SK-N-SH (cell line): Measurements from ENCODE around the gene GSC. TPM values are rescaled to one million over a fixed set of nuclear protein-coding genes. Genes with fewer than 3 reads are reported as not detected.

ENCODE experiments used
- CTCF ChIA-PET: fragments of 300-600, 350-600 bp; formaldehyde crosslinking; extraction: SDS; loops from one replicate; lab custom pipeline; 2021; lab: Yijun Ruan, JAX
- POLR2A ChIA-PET: fragments of 350-600 bp; sonication (Branson Sonifier 250); formaldehyde crosslinking; extraction: SDS; loops from one replicate; lab custom pipeline; 2020; ENCODE audit warnings: antibody characterized with exemption, inconsistent platforms; lab: Yijun Ruan, JAX
- DNase-seq: peaks from one replicate; pipeline ENCODE4 v3.0.0; 2012
- H2AFZ ChIP-seq: fragments of 200-600 bp; sonication (generic); 2 replicates; pipeline ENCODE4 v1.8.1; 2016; ENCODE audit warnings: antibody characterized with exemption, mild to moderate bottlenecking, low read depth
- H3F3A ChIP-seq: fragments of 200-600 bp; sonication (generic); replicated peaks from 2 replicates; pipeline ENCODE3; 2016; ENCODE audit warnings: antibody characterized with exemption, mild to moderate bottlenecking; ENCODE audit not compliant: insufficient read depth
- H3K27ac ChIP-seq, 2 experiments: fragments of 200-500 bp in 1 of 2; fragments of 200-600 bp in 1 of 2; sonication (Bioruptor generic) in 1 of 2; sonication (generic), shearing (Covaris generic) in 1 of 2; 2 replicates each; pipeline versions ENCODE4 v1.5.1 to v1.6.1; 2014 to 2016; ENCODE audit warnings: low read depth in 2 of 2, inconsistent platforms in 1 of 2, low read length in 1 of 2, mild to moderate bottlenecking in 1 of 2, mixed read lengths in 1 of 2
- H3K27me3 ChIP-seq: fragments of 200-600 bp; sonication (generic), shearing (Covaris generic); 2 replicates; pipeline ENCODE4 v1.6.1; 2016; ENCODE audit warnings: mixed run types; ENCODE audit not compliant: insufficient read depth
- H3K36me3 ChIP-seq, 2 experiments: fragments of 200-500 bp in 1 of 2; fragments of 200-600 bp in 1 of 2; sonication (Bioruptor generic) in 1 of 2; sonication (generic) in 1 of 2; replicated peaks in 1 of 2; 2 replicates each; pipeline versions ENCODE3 to v1.5.1; 2014 to 2016; ENCODE audit warnings: low read length in 1 of 2, mild to moderate bottlenecking in 1 of 2; ENCODE audit not compliant: insufficient read depth in 2 of 2, control insufficient read depth in 1 of 2
- H3K4me1 ChIP-seq, 2 experiments: fragments of 200-500 bp in 1 of 2; fragments of 200-600 bp in 1 of 2; sonication (Bioruptor generic) in 1 of 2; sonication (generic), shearing (Covaris generic) in 1 of 2; 2 replicates each; pipeline versions ENCODE4 v1.5.1 to v1.6.1; 2014 to 2016; ENCODE audit warnings: low read depth in 1 of 2, low read length in 1 of 2, mixed run types in 1 of 2; ENCODE audit not compliant: insufficient read depth in 2 of 2, control insufficient read depth in 1 of 2
- H3K4me2 ChIP-seq: fragments of 200-600 bp; sonication (generic), shearing (Covaris generic); 2 replicates; pipeline ENCODE4 v1.6.1; 2017; ENCODE audit warnings: mixed run types
- H3K4me3 ChIP-seq, 2 experiments: fragments of 200-500 bp in 1 of 2; fragments of 200-600 bp in 1 of 2; sonication (Bioruptor generic) in 1 of 2; sonication (generic), shearing (Covaris generic) in 1 of 2; 2 replicates each; pipeline versions ENCODE4 v1.5.1 to v1.8.1; 2014 to 2016; ENCODE audit warnings: low read depth in 2 of 2, inconsistent platforms in 1 of 2, low read length in 1 of 2, mild to moderate bottlenecking in 1 of 2, mixed read lengths in 1 of 2, moderate library complexity in 1 of 2
- H3K79me2 ChIP-seq: fragments of 200-600 bp; sonication (generic); 2 replicates; pipeline ENCODE4 v1.8.1; 2017; ENCODE audit warnings: mild to moderate bottlenecking; ENCODE audit not compliant: insufficient read depth
- H3K9ac ChIP-seq: fragments of 200-600 bp; sonication (generic); 2 replicates; pipeline ENCODE4 v1.6.1; 2017; ENCODE audit warnings: mixed run types
- H3K9me2 ChIP-seq: fragments of 200-600 bp; sonication (generic); 2 replicates; pipeline ENCODE4 v1.6.1; 2017; ENCODE audit warnings: mixed run types
- H3K9me3 ChIP-seq: fragments of 200-600 bp; sonication (generic); 2 replicates; pipeline ENCODE4 v1.6.1; 2017; ENCODE audit warnings: mixed run types, mild to moderate bottlenecking, moderate library complexity
- H4K20me1 ChIP-seq: fragments of 200-600 bp; sonication (generic); 2 replicates; pipeline ENCODE4 v1.6.1; 2017; ENCODE audit warnings: mild to moderate bottlenecking, mixed run types; ENCODE audit not compliant: insufficient read depth
- CHD2 ChIP-seq: fragments of 150-350 bp; IDR thresholded peaks from 2 replicates; pipeline ENCODE4 v1.6.1; 2018; ENCODE audit warnings: low read length; ENCODE audit not compliant: partially characterized antibody
- ELF1 ChIP-seq: IDR thresholded peaks from 2 replicates; pipeline ENCODE4 v1.4.0; 2012
- EP300 ChIP-seq, 2 experiments: IDR thresholded peaks; 2 replicates each; pipeline versions ENCODE4 v1.4.0 to v1.6.1; 2012; ENCODE audit warnings: borderline replicate concordance in 1 of 2, low read depth in 1 of 2, low read length in 1 of 2
- EZH2phosphoT487 ChIP-seq: fragments of 200-600 bp; sonication (generic); IDR thresholded peaks from 2 replicates; pipeline ENCODE4 v1.6.1; 2017; ENCODE audit warnings: low read depth, mixed run types, mild to moderate bottlenecking, antibody characterized with exemption, moderate library complexity, borderline replicate concordance
- FOSL2 ChIP-seq: IDR thresholded peaks from 2 replicates; pipeline ENCODE4 v1.4.0; 2012; ENCODE audit warnings: low read depth, mild to moderate bottlenecking, moderate library complexity, borderline replicate concordance
- FOXJ3 ChIP-seq: sonication (generic); formaldehyde crosslinking; IDR thresholded peaks from 2 replicates; pipeline ENCODE4 v1.5.1; 2020; ENCODE audit warnings: mild to moderate bottlenecking, missing genetic modification reagents
- FOXM1 ChIP-seq: IDR thresholded peaks from 2 replicates; pipeline ENCODE4 v1.4.0; 2012; ENCODE audit warnings: low read depth, mild to moderate bottlenecking
- GATA2 ChIP-seq: sonication (generic); formaldehyde crosslinking; IDR thresholded peaks from 2 replicates; pipeline ENCODE4 v1.5.0; 2020; ENCODE audit warnings: mild to moderate bottlenecking, missing genetic modification reagents
- MEF2A ChIP-seq: IDR thresholded peaks from 2 replicates; pipeline ENCODE4 v1.4.0; 2012; ENCODE audit warnings: low read depth, borderline replicate concordance
- NRF1 ChIP-seq: IDR thresholded peaks from 2 replicates; pipeline ENCODE4 v1.6.1; 2012; ENCODE audit warnings: low read depth, mild to moderate bottlenecking, low read length
- RAD21 ChIP-seq: IDR thresholded peaks from 2 replicates; pipeline ENCODE4 v1.6.1; 2012; ENCODE audit warnings: mild to moderate bottlenecking, low read length
- SIN3A ChIP-seq: IDR thresholded peaks from 2 replicates; pipeline ENCODE4 v1.6.1; 2012; ENCODE audit warnings: low read depth, mild to moderate bottlenecking, low read length, moderate library complexity, borderline replicate concordance
- TCF12 ChIP-seq: IDR thresholded peaks from 2 replicates; pipeline ENCODE4 v1.4.0; 2012
- TEAD4 ChIP-seq: IDR thresholded peaks from 2 replicates; pipeline ENCODE4 v1.4.0; 2012; ENCODE audit warnings: mild to moderate bottlenecking, borderline replicate concordance; ENCODE audit not compliant: insufficient read depth
- YY1 ChIP-seq: IDR thresholded peaks from 2 replicates; pipeline ENCODE4 v1.4.0; 2012; ENCODE audit warnings: low read depth, mild to moderate bottlenecking
- WGBS: methylation state at CpG from one replicate; pipeline ENCODE4 v1.1.6; 2017; ENCODE audit warnings: low lambda C conversion rate; 5-methylcytosine and 5-hydroxymethylcytosine counted together
- polyA plus RNA-seq, 3 experiments: library from polyadenylated mRNA; depleted of rRNA; stranded (reverse); fragments of >200 nt; gene quantifications; 2 replicates each; pipeline ENCODE4 v1.2.3, GENCODE V29; 2012
- TF ChIP-seq, protein P1 (sequence below): fragments of 150-350 bp; IDR thresholded peaks from 2 replicates; pipeline ENCODE4 v1.6.1; 2017; ENCODE audit warnings: antibody characterized with exemption, low read length, low read depth, borderline replicate concordance
- TF ChIP-seq, protein P2 (sequence below): IDR thresholded peaks from 2 replicates; pipeline ENCODE4 v1.6.1; 2012; ENCODE audit warnings: mild to moderate bottlenecking, low read depth, low read length, moderate library complexity

Gene GSC
- polyA plus RNA-seq, 1 of the 3 experiments (the other 2 are of a cell fraction): 1.3 TPM

GRCh38 chr14:94775091-94775870, 5.4 kb upstream of the GSC start:
- no peaks in the 10 kb centered on the region for H4K20me1 ChIP-seq
- H3K9ac ChIP-seq: no peak overlapping the region
- H3K79me2 ChIP-seq: no peaks in the 10 kb centered on the region
- no peak overlapping the region for H3K27ac ChIP-seq
- H3F3A ChIP-seq: no peaks in the 10 kb centered on the region
- no peaks in the 10 kb centered on the region for H3K9me3 ChIP-seq
- peaks cover 4% of the 10 kb centered on the region; the same call in 1 of the 2 replicates for H3K27me3 ChIP-seq
- no peak overlapping the region for H3K4me3 ChIP-seq
- H2AFZ ChIP-seq: 0 out of 2 replicates have a peak overlapping the region, but pooled peaks have one; percentile 18
- WGBS: 75% methylated on average over 20 of the region's 20 CpGs
- POLR2A ChIA-PET: no interaction called here
- no peaks in the 10 kb centered on the region for H3K9me2 ChIP-seq
- DNase-seq: no peak
- CTCF ChIA-PET: interaction anchor here (0.6 kb wide), 1 partner anchor 50 kb away, joined by 3 read pairs; no protein-coding TSS in a partner anchor
- H3K4me1 ChIP-seq: peaks cover 0 to 8% of the 10 kb centered on the region in 2 experiments; a peak in 2 of 4 replicates
- no peak overlapping the region for H3K4me2 ChIP-seq
- TF ChIP-seq ELF1 (no peak), EZH2phosphoT487 (no peak)
- no peaks in the 10 kb centered on the region for H3K36me3 ChIP-seq

DNA sequence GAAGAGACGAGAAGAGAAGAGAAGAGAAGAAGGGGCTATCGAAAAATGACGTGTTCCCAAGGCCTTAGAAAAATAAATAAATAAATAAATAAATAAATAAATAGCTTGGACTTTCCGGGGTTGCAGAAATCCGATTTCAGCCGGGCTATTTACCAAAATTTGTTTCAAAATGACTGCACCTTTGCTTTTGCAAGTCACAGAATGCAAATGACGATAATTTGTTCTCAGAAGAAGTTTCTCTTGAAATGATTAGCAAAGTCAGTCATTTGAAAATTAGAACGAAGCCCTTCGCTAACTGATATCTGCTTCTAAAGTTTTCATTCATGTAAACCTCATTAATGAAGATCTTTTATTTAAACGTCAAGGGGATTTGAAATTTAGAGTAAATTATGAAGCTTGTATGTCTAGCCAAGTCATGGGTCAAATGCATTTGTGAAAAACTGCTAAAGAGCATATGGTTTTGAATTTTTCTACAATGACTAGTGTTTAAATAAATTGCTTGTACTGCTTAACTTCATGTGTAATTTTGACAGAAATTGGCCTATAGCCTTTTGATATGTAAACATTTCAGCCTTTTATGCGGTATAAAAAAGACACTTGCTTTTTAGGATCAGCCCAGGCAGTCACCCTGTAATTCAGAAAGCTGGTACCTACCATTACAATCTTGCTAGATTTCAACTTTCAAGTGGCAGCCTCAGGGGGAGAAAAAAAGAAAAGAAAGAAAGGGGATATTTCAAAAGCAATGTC, 4.6 kb upstream of the GSC start:
- Histone ChIP-seq H3K36me3 (no peaks in the 10 kb centered on the region), H3K27me3 (peaks cover 4% of the 10 kb centered on the region; the same call in 1 of the 2 replicates), H3K4me2 (no peak overlapping the region), H4K20me1 (no peaks in the 10 kb centered on the region), H3K9me2 (no peaks in the 10 kb centered on the region), H3K27ac (no peak overlapping the region), H3K4me1 (peaks cover 0 to 8% of the 10 kb centered on the region in 2 experiments; a peak in 2 of 4 replicates), H3F3A (no peaks in the 10 kb centered on the region), H3K9me3 (no peaks in the 10 kb centered on the region), H3K9ac (no peak overlapping the region), H3K4me3 (no peak overlapping the region), H3K79me2 (no peaks in the 10 kb centered on the region), H2AFZ (no peak overlapping the region)
- 77% methylated on average over 11 of the region's 11 CpGs for WGBS
- DNase-seq: no peak
- POLR2A ChIA-PET: no interaction called here
- CTCF ChIA-PET: interaction anchor here (0.6 to 1.9 kb wide), 2 partner anchors 49 to 658 kb away, joined by 3 to 7 read pairs; no protein-coding TSS in a partner anchor
- TF ChIP-seq ELF1 (no peak), EZH2phosphoT487 (no peak), GATA2 (no peak), TCF12 (no peak), FOSL2 (no peak), TEAD4 (no peak), MEF2A (no peak), CHD2 (no peak), SIN3A (no peak), FOXM1 (no peak), EP300 (IDR thresholded peaks at IDR 0.05; ENCODE audit: borderline replicate concordance in 1 of 2, low read depth in 1 of 2, low read length in 1 of 2) (no peak), RAD21 (no peak), NRF1 (no peak), FOXJ3 (no peak), YY1 (no peak)
- TF ChIP-seq, protein P1, sequence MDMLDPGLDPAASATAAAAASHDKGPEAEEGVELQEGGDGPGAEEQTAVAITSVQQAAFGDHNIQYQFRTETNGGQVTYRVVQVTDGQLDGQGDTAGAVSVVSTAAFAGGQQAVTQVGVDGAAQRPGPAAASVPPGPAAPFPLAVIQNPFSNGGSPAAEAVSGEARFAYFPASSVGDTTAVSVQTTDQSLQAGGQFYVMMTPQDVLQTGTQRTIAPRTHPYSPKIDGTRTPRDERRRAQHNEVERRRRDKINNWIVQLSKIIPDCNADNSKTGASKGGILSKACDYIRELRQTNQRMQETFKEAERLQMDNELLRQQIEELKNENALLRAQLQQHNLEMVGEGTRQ: no peak
- TF ChIP-seq, protein P2, sequence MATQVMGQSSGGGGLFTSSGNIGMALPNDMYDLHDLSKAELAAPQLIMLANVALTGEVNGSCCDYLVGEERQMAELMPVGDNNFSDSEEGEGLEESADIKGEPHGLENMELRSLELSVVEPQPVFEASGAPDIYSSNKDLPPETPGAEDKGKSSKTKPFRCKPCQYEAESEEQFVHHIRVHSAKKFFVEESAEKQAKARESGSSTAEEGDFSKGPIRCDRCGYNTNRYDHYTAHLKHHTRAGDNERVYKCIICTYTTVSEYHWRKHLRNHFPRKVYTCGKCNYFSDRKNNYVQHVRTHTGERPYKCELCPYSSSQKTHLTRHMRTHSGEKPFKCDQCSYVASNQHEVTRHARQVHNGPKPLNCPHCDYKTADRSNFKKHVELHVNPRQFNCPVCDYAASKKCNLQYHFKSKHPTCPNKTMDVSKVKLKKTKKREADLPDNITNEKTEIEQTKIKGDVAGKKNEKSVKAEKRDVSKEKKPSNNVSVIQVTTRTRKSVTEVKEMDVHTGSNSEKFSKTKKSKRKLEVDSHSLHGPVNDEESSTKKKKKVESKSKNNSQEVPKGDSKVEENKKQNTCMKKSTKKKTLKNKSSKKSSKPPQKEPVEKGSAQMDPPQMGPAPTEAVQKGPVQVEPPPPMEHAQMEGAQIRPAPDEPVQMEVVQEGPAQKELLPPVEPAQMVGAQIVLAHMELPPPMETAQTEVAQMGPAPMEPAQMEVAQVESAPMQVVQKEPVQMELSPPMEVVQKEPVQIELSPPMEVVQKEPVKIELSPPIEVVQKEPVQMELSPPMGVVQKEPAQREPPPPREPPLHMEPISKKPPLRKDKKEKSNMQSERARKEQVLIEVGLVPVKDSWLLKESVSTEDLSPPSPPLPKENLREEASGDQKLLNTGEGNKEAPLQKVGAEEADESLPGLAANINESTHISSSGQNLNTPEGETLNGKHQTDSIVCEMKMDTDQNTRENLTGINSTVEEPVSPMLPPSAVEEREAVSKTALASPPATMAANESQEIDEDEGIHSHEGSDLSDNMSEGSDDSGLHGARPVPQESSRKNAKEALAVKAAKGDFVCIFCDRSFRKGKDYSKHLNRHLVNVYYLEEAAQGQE: no peak
